ENCODE results near the gene SRRM1. TPM values are rescaled to one million over a fixed set of nuclear protein-coding genes. Genes with fewer than 3 reads are reported as not detected.

Gene SRRM1
- polyA plus RNA-seq, 1 donor (not counting 4 experiments of a cell fraction or from before 2014, with no cell fraction given), result 56.1 TPM

- no peaks in the 10 kb centered on the region for H3K36me3 ChIP-seq (ENCODE audit: control insufficient read depth in 2 of 2, extremely low read depth in 1 of 2, insufficient read depth in 2 of 2, low read length in 2 of 2)
- no peaks in the 10 kb centered on the region for H4K20me1 ChIP-seq (ENCODE audit: control insufficient read depth, extremely low read depth, insufficient read depth, low read length)
- FAIRE-seq, result peak; percentile 89
- H3K9me1 ChIP-seq (ENCODE audit: control insufficient read depth, extremely low read depth, insufficient read depth, low read length), result no peaks in the 10 kb centered on the region
- H3K4me1 ChIP-seq (ENCODE audit: control insufficient read depth, extremely low read depth, insufficient read depth, low read length), result peaks cover 38% of the 10 kb centered on the region
- H3K27me3 ChIP-seq (ENCODE audit: control insufficient read depth, extremely low read depth, insufficient read depth, low read length), result no peaks in the 10 kb centered on the region
- peak overlapping the region; percentile 87 for H3K27ac ChIP-seq (ENCODE audit: control insufficient read depth, insufficient read depth, low read length)
- H3K9ac ChIP-seq (ENCODE audit: control insufficient read depth, extremely low read depth, insufficient read depth, low read length), result peak overlapping the region; percentile 69
- H3K79me2 ChIP-seq (ENCODE audit: control insufficient read depth, insufficient read depth, low read length), result no peaks in the 10 kb centered on the region
- peak; percentile 97 for DNase-seq (ENCODE audit: low read depth, low spot score)
- no peaks in the 10 kb centered on the region for H3K9me3 ChIP-seq (ENCODE audit: control insufficient read depth, low read depth, low read length)
- TF ChIP-seq EZH2 (IDR thresholded peaks at IDR 0.05; ENCODE audit: low read length) (no peak), CTCF (optimal IDR thresholded peaks at IDR 0.05 in 1 of 3, IDR thresholded peaks at IDR 0.05 in 1 of 3, conservative IDR thresholded peaks at IDR 0.05 in 1 of 3; ENCODE audit: extremely low read depth in 1 of 3, insufficient read depth in 2 of 3, low read length in 3 of 3) (peak in 1 of 3 experiments; percentile 13)
- peak overlapping the region in 1 of 3 experiments; percentile 23 for H3K4me3 ChIP-seq (ENCODE audit: control insufficient read depth in 2 of 3, extremely low read depth in 1 of 3, insufficient read depth in 2 of 3, low read depth in 1 of 3, low read length in 3 of 3)
- dilution Hi-C loops (cut with MboI; ENCODE audit: extremely low pct_ligation_motif_present, low sequenced_read_pairs), result no loop called here
- H3K4me2 ChIP-seq (ENCODE audit: control insufficient read depth, extremely low read depth, insufficient read depth, low read depth, low read length), result peak overlapping the region; percentile 60
- H2AFZ ChIP-seq (ENCODE audit: control insufficient read depth, low read length), result peak overlapping the region; percentile 82
These were observed 40.6 kb downstream of the SRRM1 start for GRCh38 chr1:24683713-24684162.

- no peaks in the 10 kb centered on the region for H3K79me2 ChIP-seq (ENCODE audit: control insufficient read depth, insufficient read depth, low read length)
- H3K27me3 ChIP-seq (ENCODE audit: control insufficient read depth, extremely low read depth, insufficient read depth, low read length), result no peaks in the 10 kb centered on the region
- H3K4me3 ChIP-seq (ENCODE audit: control insufficient read depth in 2 of 3, extremely low read depth in 1 of 3, insufficient read depth in 2 of 3, low read depth in 1 of 3, low read length in 3 of 3), result no peak overlapping the region
- no peak overlapping the region for H3K4me2 ChIP-seq (ENCODE audit: control insufficient read depth, extremely low read depth, insufficient read depth, low read depth, low read length)
- DNase-seq (ENCODE audit: low read depth, low spot score), result no peak
- no peak overlapping the region for H3K27ac ChIP-seq (ENCODE audit: control insufficient read depth, insufficient read depth, low read length)
- H3K9me3 ChIP-seq (ENCODE audit: control insufficient read depth, low read depth, low read length), result no peaks in the 10 kb centered on the region
- no peaks in the 10 kb centered on the region for H3K9me1 ChIP-seq (ENCODE audit: control insufficient read depth, extremely low read depth, insufficient read depth, low read length)
- TF ChIP-seq EZH2 (IDR thresholded peaks at IDR 0.05; ENCODE audit: low read length) (no peak), CTCF (optimal IDR thresholded peaks at IDR 0.05 in 1 of 3, IDR thresholded peaks at IDR 0.05 in 1 of 3, conservative IDR thresholded peaks at IDR 0.05 in 1 of 3; ENCODE audit: extremely low read depth in 1 of 3, insufficient read depth in 2 of 3, low read length in 3 of 3) (no peak)
- no peaks in the 10 kb centered on the region for H4K20me1 ChIP-seq (ENCODE audit: control insufficient read depth, extremely low read depth, insufficient read depth, low read length)
- H3K36me3 ChIP-seq (ENCODE audit: control insufficient read depth in 2 of 2, extremely low read depth in 1 of 2, insufficient read depth in 2 of 2, low read length in 2 of 2), result no peaks in the 10 kb centered on the region
- no peak for FAIRE-seq
- dilution Hi-C loops (cut with MboI; ENCODE audit: extremely low pct_ligation_motif_present, low sequenced_read_pairs), result no loop called here
- peak overlapping the region; percentile 14 for H2AFZ ChIP-seq (ENCODE audit: control insufficient read depth, low read length)
- no peak overlapping the region for H3K9ac ChIP-seq (ENCODE audit: control insufficient read depth, extremely low read depth, insufficient read depth, low read length)
- H3K4me1 ChIP-seq (ENCODE audit: control insufficient read depth, extremely low read depth, insufficient read depth, low read length), result peaks cover 11% of the 10 kb centered on the region
These were observed 44.9 kb downstream of the SRRM1 start for GRCh38 chr1:24688033-24688432.
